Measurements from ENCODE around the gene HTR3C. TPM values are rescaled to one million over a fixed set of nuclear protein-coding genes. Genes with fewer than 3 reads are reported as not detected.
"Not testable (repeated sequence)": the region's sequence is repeated elsewhere in the genome, so short reads cannot be mapped to it uniquely, and the experiment has no call there.

HTR3C gene
- total and polyA plus RNA-seq, 2 donors from 2014 or later: not detected

- FAIRE-seq: no peak
- peak; percentile 73 to 89 (median 86) for DNase-seq
These were observed 46.8 kb upstream of the HTR3C start for GRCh38 chr3:184005941-184006507.

GRCh38 chr3:184007143-184007813, 45.6 kb upstream of the HTR3C start:
- intact Hi-C loops (cut with DNase I); FAIRE-seq; H3K27ac ChIP-seq (ENCODE audit: low read depth in 2 of 2, low read length in 2 of 2): not testable (repeated sequence)

More at GRCh38 chr3:184005941-184006507, 46.8 kb upstream of the HTR3C start:
- peak overlapping the region in 1 of 2 donors; percentile 54 for H3K27ac ChIP-seq (ENCODE audit: low read depth in 2 of 2, low read length in 2 of 2)
- peak overlapping the region in 1 of 3 donors; percentile 10 for H3K4me3 ChIP-seq (ENCODE audit: low read length in 3 of 3)
- TF ChIP-seq CTCF (IDR thresholded peaks at IDR 0.05; ENCODE audit: borderline replicate concordance, extremely low read depth, insufficient read depth): no peak
- peaks cover 2 to 10% (median 7%) of the 10 kb centered on the region in 3 donors for H3K4me1 ChIP-seq (ENCODE audit: control insufficient read depth in 2 of 3, insufficient read depth in 2 of 3, low read depth in 1 of 3, low read length in 3 of 3)
- no peak overlapping the region for H3K9ac ChIP-seq (ENCODE audit: low read length in 3 of 3)
- H3K27me3 ChIP-seq (ENCODE audit: control insufficient read depth, insufficient read depth, low read length): no peaks in the 10 kb centered on the region
- H3K36me3 ChIP-seq (ENCODE audit: control insufficient read depth in 2 of 3, insufficient read depth in 3 of 3, low read length in 3 of 3): peaks cover 0 to 4% (median 0%) of the 10 kb centered on the region in 3 donors
- intact Hi-C loops (cut with DNase I): no loop called here
- no peaks in the 10 kb centered on the region for H3K9me3 ChIP-seq (ENCODE audit: control insufficient read depth in 2 of 3, insufficient read depth in 1 of 3, low read length in 3 of 3)

GRCh38 chr3:184008161-184008560, 44.7 kb upstream of the HTR3C start:
- H3K27ac ChIP-seq (ENCODE audit: low read depth in 2 of 2, low read length in 2 of 2): no peak overlapping the region
- intact Hi-C loops (cut with DNase I): no loop called here
- no peaks in the 10 kb centered on the region for H3K9me3 ChIP-seq (ENCODE audit: control insufficient read depth in 2 of 3, insufficient read depth in 1 of 3, low read length in 3 of 3)
- H3K4me1 ChIP-seq (ENCODE audit: control insufficient read depth in 2 of 3, insufficient read depth in 2 of 3, low read depth in 1 of 3, low read length in 3 of 3): peaks cover 2 to 16% (median 7%) of the 10 kb centered on the region in 3 donors
- H3K36me3 ChIP-seq (ENCODE audit: control insufficient read depth in 2 of 3, insufficient read depth in 3 of 3, low read length in 3 of 3): peaks cover 0 to 7% (median 2%) of the 10 kb centered on the region in 3 donors
- TF ChIP-seq CTCF (IDR thresholded peaks at IDR 0.05; ENCODE audit: borderline replicate concordance, extremely low read depth, insufficient read depth): no peak
- DNase-seq (no peak), FAIRE-seq (no peak)
- H3K4me3 ChIP-seq (ENCODE audit: low read length in 3 of 3): no peak overlapping the region
- H3K27me3 ChIP-seq (ENCODE audit: control insufficient read depth, insufficient read depth, low read length): no peaks in the 10 kb centered on the region
- H3K9ac ChIP-seq (ENCODE audit: low read length in 3 of 3): no peak overlapping the region

More at GRCh38 chr3:184007143-184007813, 45.6 kb upstream of the HTR3C start:
- H3K27me3 ChIP-seq (ENCODE audit: control insufficient read depth, insufficient read depth, low read length); DNase-seq; H3K36me3 ChIP-seq (ENCODE audit: control insufficient read depth in 2 of 3, insufficient read depth in 3 of 3, low read length in 3 of 3); H3K9ac ChIP-seq (ENCODE audit: low read length in 3 of 3); H3K4me3 ChIP-seq (ENCODE audit: low read length in 3 of 3); H3K9me3 ChIP-seq (ENCODE audit: control insufficient read depth in 2 of 3, insufficient read depth in 1 of 3, low read length in 3 of 3): not testable (repeated sequence)
- peaks cover 2 to 16% (median 7%) of the 10 kb centered on the region in 3 donors for H3K4me1 ChIP-seq (ENCODE audit: control insufficient read depth in 2 of 3, insufficient read depth in 2 of 3, low read depth in 1 of 3, low read length in 3 of 3)

GRCh38 chr3:184011230-184011876, 41.5 kb upstream of the HTR3C start:
- H3K36me3 ChIP-seq (ENCODE audit: control insufficient read depth in 2 of 3, insufficient read depth in 3 of 3, low read length in 3 of 3): peaks cover 0 to 7% (median 2%) of the 10 kb centered on the region in 3 donors
- FAIRE-seq (no peak), DNase-seq (no peak)
- no peak overlapping the region for H3K4me3 ChIP-seq (ENCODE audit: low read length in 3 of 3)
- H3K9me3 ChIP-seq (ENCODE audit: control insufficient read depth in 2 of 3, insufficient read depth in 1 of 3, low read length in 3 of 3): no peaks in the 10 kb centered on the region
- no peak overlapping the region for H3K27ac ChIP-seq (ENCODE audit: low read depth in 2 of 2, low read length in 2 of 2)
- TF ChIP-seq CTCF (IDR thresholded peaks at IDR 0.05; ENCODE audit: borderline replicate concordance, extremely low read depth, insufficient read depth): no peak
- H3K4me1 ChIP-seq (ENCODE audit: control insufficient read depth in 2 of 3, insufficient read depth in 2 of 3, low read depth in 1 of 3, low read length in 3 of 3): peaks cover 0 to 11% (median under 1%) of the 10 kb centered on the region in 3 donors
- intact Hi-C loops (cut with DNase I): loop anchor here (10.0 kb wide), 1 partner anchor 117 kb away; no protein-coding TSS in a partner anchor
- H3K9ac ChIP-seq (ENCODE audit: low read length in 3 of 3): no peak overlapping the region
- H3K27me3 ChIP-seq (ENCODE audit: control insufficient read depth, insufficient read depth, low read length): no peaks in the 10 kb centered on the region
